GM18858 (cell line): ENCODE measurements around the gene IRF4.

ENCODE experiments used
- ATAC-seq: cut with Tn5 transposase; IDR thresholded peaks from one replicate; pipeline ENCODE4 v1.9.1; 2021; ENCODE audit not compliant: unreplicated experiment

The IRF4 gene

GRCh38 chr6:379410-380181 is 12.0 kb upstream of the IRF4 start:
- peak; percentile 33 for ATAC-seq

GRCh38 chr6:380234-381218 is 11.0 kb upstream of the IRF4 start:
- ATAC-seq: no peak

GRCh38 chr6:381742-382461 is 9.7 kb upstream of the IRF4 start:
- no peak for ATAC-seq

- ATAC-seq: no peak
Observed at GRCh38 chr6:382883-383810, 8.4 kb upstream of the IRF4 start.

- no peak for ATAC-seq
Observed at GRCh38 chr6:383856-384255, 7.7 kb upstream of the IRF4 start.

- no peak for ATAC-seq
Observed at GRCh38 chr6:384898-385297, 6.7 kb upstream of the IRF4 start.

- no peak for ATAC-seq
Observed at GRCh38 chr6:385614-386013, 5.9 kb upstream of the IRF4 start.

GRCh38 chr6:386688-387266 is 4.8 kb upstream of the IRF4 start:
- ATAC-seq: no peak

GRCh38 chr6:387293-387741 is 4.2 kb upstream of the IRF4 start:
- ATAC-seq: no peak

GRCh38 chr6:388202-388903 is 3.2 kb upstream of the IRF4 start:
- ATAC-seq: no peak

GRCh38 chr6:389143-389542 is 2.4 kb upstream of the IRF4 start:
- no peak for ATAC-seq

GRCh38 chr6:389622-390021 is 1.9 kb upstream of the IRF4 start:
- ATAC-seq: peak; percentile 33

- ATAC-seq: no peak
Observed at GRCh38 chr6:390914-391558, 516 bp upstream of the IRF4 start.

- no peak for ATAC-seq
Observed at GRCh38 chr6:392441-393390, 1.2 kb downstream of the IRF4 start.

GRCh38 chr6:393391-394221 is 2.1 kb downstream of the IRF4 start:
- ATAC-seq: no peak

- ATAC-seq: no peak
Observed at GRCh38 chr6:394641-395289, 3.2 kb downstream of the IRF4 start.
